ENCODE measurements around the gene UBE2O.

DNA sequence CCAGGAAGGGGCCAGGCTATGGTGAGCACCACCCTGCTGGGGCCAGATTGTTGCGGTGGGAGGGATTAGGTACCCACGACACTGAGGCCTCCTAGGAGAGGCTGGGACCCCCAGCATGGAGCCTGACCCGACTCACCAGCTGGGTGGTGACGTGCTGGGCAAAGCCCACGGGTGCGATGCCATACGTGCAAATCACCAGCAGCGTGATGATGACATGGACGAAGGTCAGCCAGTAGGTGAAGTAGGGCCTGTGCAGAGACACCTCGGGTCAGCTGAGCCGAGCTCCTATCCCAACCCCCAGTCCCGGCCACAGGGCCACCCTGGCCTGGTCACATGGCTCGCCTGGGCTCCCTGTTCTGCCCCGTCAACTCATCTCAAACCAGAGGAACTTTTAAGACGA, 21.9 kb upstream of the UBE2O start:
- TF ChIP-seq, protein P1, sequence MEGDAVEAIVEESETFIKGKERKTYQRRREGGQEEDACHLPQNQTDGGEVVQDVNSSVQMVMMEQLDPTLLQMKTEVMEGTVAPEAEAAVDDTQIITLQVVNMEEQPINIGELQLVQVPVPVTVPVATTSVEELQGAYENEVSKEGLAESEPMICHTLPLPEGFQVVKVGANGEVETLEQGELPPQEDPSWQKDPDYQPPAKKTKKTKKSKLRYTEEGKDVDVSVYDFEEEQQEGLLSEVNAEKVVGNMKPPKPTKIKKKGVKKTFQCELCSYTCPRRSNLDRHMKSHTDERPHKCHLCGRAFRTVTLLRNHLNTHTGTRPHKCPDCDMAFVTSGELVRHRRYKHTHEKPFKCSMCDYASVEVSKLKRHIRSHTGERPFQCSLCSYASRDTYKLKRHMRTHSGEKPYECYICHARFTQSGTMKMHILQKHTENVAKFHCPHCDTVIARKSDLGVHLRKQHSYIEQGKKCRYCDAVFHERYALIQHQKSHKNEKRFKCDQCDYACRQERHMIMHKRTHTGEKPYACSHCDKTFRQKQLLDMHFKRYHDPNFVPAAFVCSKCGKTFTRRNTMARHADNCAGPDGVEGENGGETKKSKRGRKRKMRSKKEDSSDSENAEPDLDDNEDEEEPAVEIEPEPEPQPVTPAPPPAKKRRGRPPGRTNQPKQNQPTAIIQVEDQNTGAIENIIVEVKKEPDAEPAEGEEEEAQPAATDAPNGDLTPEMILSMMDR (conservative IDR thresholded peaks at IDR 0.05 in 1 of 2, IDR thresholded peaks at IDR 0.05 in 1 of 2; ENCODE audit: low read depth in 1 of 2, low read length in 2 of 2): no peak
- TF ChIP-seq EZH2 (IDR thresholded peaks at IDR 0.05; ENCODE audit: low read length, missing control alignments): no peak

All from fibroblast of lung (primary cell).